Activated T-cell treated with anti-CD3 and anti-CD28 coated beads for 1 hour (primary cell): ENCODE results near the gene ITGB5.
"Not testable (repeated sequence)": the region's sequence is repeated elsewhere in the genome, so short reads cannot be mapped to it uniquely, and the experiment has no call there.

ENCODE experiments used
- DNase-seq: peaks from one replicate; pipeline ENCODE4 v3.0.0-alpha.2; 2020; ENCODE audit warnings: low read depth

The ITGB5 gene

GRCh38 chr3:124812291-124813265 is 74.6 kb downstream of the ITGB5 start:
- no peak for DNase-seq

GRCh38 chr3:124811436-124811835 is 75.7 kb downstream of the ITGB5 start:
- DNase-seq, result no peak

- DNase-seq, result no peak
Measured at GRCh38 chr3:124810970-124811369, 76.2 kb downstream of the ITGB5 start.

GRCh38 chr3:124809039-124809438 is 78.1 kb downstream of the ITGB5 start:
- no peak for DNase-seq

GRCh38 chr3:124805671-124806070 is 81.5 kb downstream of the ITGB5 start:
- no peak for DNase-seq

GRCh38 chr3:124804875-124805274 is 82.3 kb downstream of the ITGB5 start:
- DNase-seq, result no peak

- DNase-seq, result no peak
Measured at GRCh38 chr3:124802702-124803101, 84.5 kb downstream of the ITGB5 start.

GRCh38 chr3:124802061-124802698 is 85.0 kb downstream of the ITGB5 start:
- DNase-seq, result no peak

- no peak for DNase-seq
Measured at GRCh38 chr3:124800511-124801258, 86.5 kb downstream of the ITGB5 start.

- no peak for DNase-seq
Measured at GRCh38 chr3:124800076-124800475, 87.1 kb downstream of the ITGB5 start.

GRCh38 chr3:124799676-124800075 is 87.5 kb downstream of the ITGB5 start:
- no peak for DNase-seq

- DNase-seq, result no peak
Measured at GRCh38 chr3:124797426-124797945, 89.7 kb downstream of the ITGB5 start.

GRCh38 chr3:124796477-124796876 is 90.7 kb downstream of the ITGB5 start:
- DNase-seq, result no peak

- DNase-seq, result no peak
Measured at GRCh38 chr3:124793054-124793739, 94.0 kb downstream of the ITGB5 start.

GRCh38 chr3:124792341-124793040 is 94.7 kb downstream of the ITGB5 start:
- no peak for DNase-seq

GRCh38 chr3:124791639-124792151 is 95.5 kb downstream of the ITGB5 start:
- no peak for DNase-seq

GRCh38 chr3:124791142-124791541 is 96.0 kb downstream of the ITGB5 start:
- no peak for DNase-seq

- not testable (repeated sequence) for DNase-seq
Measured at GRCh38 chr3:124789103-124789502, 98.1 kb downstream of the ITGB5 start.

GRCh38 chr3:124788254-124788745 is 98.9 kb downstream of the ITGB5 start:
- DNase-seq, result no peak

- DNase-seq, result no peak
Measured at GRCh38 chr3:124787476-124788195, 99.5 kb downstream of the ITGB5 start.
